ENCODE results near the gene CHMP6. TPM values are rescaled to one million over a fixed set of nuclear protein-coding genes. Genes with fewer than 3 reads are reported as not detected.

CHMP6 gene
- total and polyA plus RNA-seq, 9 of the 15 experiments (the other 6 are each of a cell fraction or from before 2014, with no cell fraction given) = 0.25 to 30.4 (median 13.4) TPM

- no peak overlapping the region for H3K4me2 ChIP-seq (ENCODE audit: insufficient read depth, low read length)
- CTCF ChIA-PET (ENCODE audit: low intra/inter-chr PET ratio) = no interaction called here
- no peak overlapping the region for H2AFZ ChIP-seq (ENCODE audit: low read depth, low read length)
- H3K79me2 ChIP-seq (ENCODE audit: control insufficient read depth, insufficient read depth, low read length) = no peaks in the 10 kb centered on the region
- intact Hi-C loops (cut with micrococcal nuclease) (no loop called here), in situ Hi-C loops (cut with MboI) (no loop called here)
- H3K9me3 ChIP-seq (replicated peaks; ENCODE audit: control insufficient read depth, insufficient read depth, low read depth, low read length) = no peaks in the 10 kb centered on the region
- FAIRE-seq (no peak), ATAC-seq (no peak), DNase-seq (ENCODE audit: extremely low read depth in 1 of 4, low spot score in 3 of 4) (no peak)
- H3K9ac ChIP-seq (ENCODE audit: insufficient read depth in 1 of 2, low read depth in 2 of 2, low read length in 2 of 2) = 0 out of 4 replicates have a peak overlapping the region, but pooled peaks of 1 of the 2 experiments have one; percentile 3
- H4K20me1 ChIP-seq (replicated peaks; ENCODE audit: control insufficient read depth, insufficient read depth, low read length) = no peaks in the 10 kb centered on the region
- H3K9me1 ChIP-seq (ENCODE audit: control insufficient read depth, insufficient read depth, low read length) = no peaks in the 10 kb centered on the region
- no peak overlapping the region for H3K27ac ChIP-seq (ENCODE audit: extremely low read depth, low read depth, low read length)
- peaks cover 15 to 57% of the 10 kb centered on the region in 2 experiments for H3K4me1 ChIP-seq (replicated peaks in 1 of 2; ENCODE audit: control insufficient read depth in 2 of 2, insufficient read depth in 2 of 2, low read length in 2 of 2)
- no peaks in the 10 kb centered on the region for H3K36me3 ChIP-seq (ENCODE audit: control insufficient read depth, insufficient read depth, low read length)
- POLR2A ChIA-PET = interaction anchor here (0.6 to 1.1 kb wide), 2 partner anchors 22 to 69 kb away, joined by 3 read pairs; no protein-coding TSS in a partner anchor
- H3K27me3 ChIP-seq (ENCODE audit: control insufficient read depth in 2 of 2, insufficient read depth in 2 of 2, low read length in 2 of 2) = 0 out of 5 replicates have a peak, but pooled peaks cover 0 to 4% of the 10 kb centered on the region in 2 experiments
- no TSS peak for BruUV-seq (replicated peaks)
- WGBS (ENCODE audit: insufficient coverage, low coverage, missing lambda C conversion rate) = 54% methylated on average over 31 of the region's 31 CpGs
- no peak overlapping the region for H3K4me3 ChIP-seq
- TF ChIP-seq CUX1 (CRISPR knock-in tag; IDR thresholded peaks at IDR 0.05) = no peak
- TF ChIP-seq PYGO2 (tag; IDR thresholded peaks at IDR 0.05) = no peak
- TF ChIP-seq JUN (IDR thresholded peaks at IDR 0.05; ENCODE audit: borderline replicate concordance, low read depth, low read length) = no peak
- no peak for TF ChIP-seq JUN (CRISPR knock-in tag; IDR thresholded peaks at IDR 0.05; ENCODE audit: borderline replicate concordance)
- TF ChIP-seq ZZZ3 (IDR thresholded peaks at IDR 0.05) = no peak
- no peak for TF ChIP-seq ARID4B (CRISPR knock-in tag; IDR thresholded peaks at IDR 0.05)
- TF ChIP-seq ZNF184 (CRISPR knock-in tag; IDR thresholded peaks at IDR 0.05) = no peak
- no peak for TF ChIP-seq ZNF347 (CRISPR knock-in tag; IDR thresholded peaks at IDR 0.05; ENCODE audit: low read depth)
- TF ChIP-seq ZNF282 (CRISPR knock-in tag; IDR thresholded peaks at IDR 0.05) = no peak
- TF ChIP-seq FOXJ2 (tag; IDR thresholded peaks at IDR 0.05) = no peak
- no peak for TF ChIP-seq KLF6 (CRISPR knock-in tag; IDR thresholded peaks at IDR 0.05; ENCODE audit: borderline replicate concordance)
- no peak for TF ChIP-seq SMC3 (conservative IDR thresholded peaks at IDR 0.05; ENCODE audit: insufficient read depth, low read depth, low read length)
These were observed 34.8 kb downstream of the CHMP6 start for GRCh38 chr17:81026266-81027036.
